Chondrocyte (in vitro differentiated cells): ENCODE measurements around the gene TEX11. TPM values are rescaled to one million over a fixed set of nuclear protein-coding genes. Genes with fewer than 3 reads are reported as not detected.
"Not testable (repeated sequence)": the region's sequence is repeated elsewhere in the genome, so short reads cannot be mapped to it uniquely, and the experiment has no call there.

Source experiments
- DNase-seq: peaks from one replicate; pipeline ENCODE4 v3.0.0; 2021; ENCODE audit warnings: mixed read lengths, low spot score
- H3K27ac Mint-ChIP-seq: one replicate; pipeline ENCODE4 v1.8.0; 2021; ENCODE audit warnings: mild to moderate bottlenecking, moderate library complexity, mixed read lengths; ENCODE audit not compliant: unreplicated experiment
- H3K27me3 Mint-ChIP-seq: 2 replicates; pipeline ENCODE4 v1.8.0; 2021; ENCODE audit warnings: low read depth, mixed read lengths
- H3K36me3 Mint-ChIP-seq: 2 replicates; pipeline ENCODE4 v1.8.0; 2021; ENCODE audit warnings: low read depth, mixed read lengths
- H3K4me1 Mint-ChIP-seq: 2 replicates; pipeline ENCODE4 v1.8.0; 2021; ENCODE audit warnings: low read depth, mild to moderate bottlenecking, mixed read lengths
- H3K4me3 Mint-ChIP-seq: one replicate; pipeline ENCODE4 v1.8.0; 2021; ENCODE audit warnings: mild to moderate bottlenecking, moderate library complexity, mixed read lengths; ENCODE audit not compliant: unreplicated experiment
- H3K9me3 Mint-ChIP-seq: 2 replicates; pipeline ENCODE4 v1.8.0; 2021; ENCODE audit warnings: low read depth, mixed read lengths
- total RNA-seq: library from RNA; stranded (reverse); gene quantifications from 3 replicates; pipeline ENCODE4 v1.2.1, GENCODE V29; 2021
- TF ChIP-seq, protein P1 (sequence below): fragments of 200-600 bp; sonication (generic); IDR thresholded peaks from 2 replicates; pipeline ENCODE4 v1.5.0; 2021; ENCODE audit warnings: antibody characterized with exemption, mild to moderate bottlenecking, moderate library complexity

TEX11 gene
- total RNA-seq, 1 donor from 2014 or later = not detected

DNA sequence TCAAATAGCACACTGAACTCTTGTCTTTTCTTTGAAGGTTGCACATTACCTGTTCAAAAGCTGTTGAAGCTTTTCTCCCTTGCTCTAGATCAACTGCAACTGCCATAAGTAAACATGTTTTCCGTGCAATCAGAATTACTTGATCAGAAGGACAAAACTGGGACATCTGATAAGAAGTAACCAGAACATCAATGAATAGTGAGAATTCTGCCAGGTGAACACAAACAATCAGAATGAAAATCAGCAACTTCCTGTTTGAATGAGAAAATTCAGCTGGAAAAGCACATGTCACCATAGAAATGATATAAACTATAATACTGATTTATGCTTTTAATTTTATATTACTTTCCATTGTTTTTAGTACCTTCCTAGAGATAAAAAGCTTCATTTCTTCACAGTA, 303.2 kb downstream of the TEX11 start:
- no peak for DNase-seq
- Mint-ChIP-seq H3K4me1 (no peaks in the 10 kb centered on the region), H3K27ac (no peak overlapping the region), H3K4me3 (no peak overlapping the region), H3K27me3 (peaks cover 5% of the 10 kb centered on the region), H3K9me3 (peaks cover 3% of the 10 kb centered on the region), H3K36me3 (no peaks in the 10 kb centered on the region)
- TF ChIP-seq, protein P1, sequence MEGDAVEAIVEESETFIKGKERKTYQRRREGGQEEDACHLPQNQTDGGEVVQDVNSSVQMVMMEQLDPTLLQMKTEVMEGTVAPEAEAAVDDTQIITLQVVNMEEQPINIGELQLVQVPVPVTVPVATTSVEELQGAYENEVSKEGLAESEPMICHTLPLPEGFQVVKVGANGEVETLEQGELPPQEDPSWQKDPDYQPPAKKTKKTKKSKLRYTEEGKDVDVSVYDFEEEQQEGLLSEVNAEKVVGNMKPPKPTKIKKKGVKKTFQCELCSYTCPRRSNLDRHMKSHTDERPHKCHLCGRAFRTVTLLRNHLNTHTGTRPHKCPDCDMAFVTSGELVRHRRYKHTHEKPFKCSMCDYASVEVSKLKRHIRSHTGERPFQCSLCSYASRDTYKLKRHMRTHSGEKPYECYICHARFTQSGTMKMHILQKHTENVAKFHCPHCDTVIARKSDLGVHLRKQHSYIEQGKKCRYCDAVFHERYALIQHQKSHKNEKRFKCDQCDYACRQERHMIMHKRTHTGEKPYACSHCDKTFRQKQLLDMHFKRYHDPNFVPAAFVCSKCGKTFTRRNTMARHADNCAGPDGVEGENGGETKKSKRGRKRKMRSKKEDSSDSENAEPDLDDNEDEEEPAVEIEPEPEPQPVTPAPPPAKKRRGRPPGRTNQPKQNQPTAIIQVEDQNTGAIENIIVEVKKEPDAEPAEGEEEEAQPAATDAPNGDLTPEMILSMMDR = no peak

DNA sequence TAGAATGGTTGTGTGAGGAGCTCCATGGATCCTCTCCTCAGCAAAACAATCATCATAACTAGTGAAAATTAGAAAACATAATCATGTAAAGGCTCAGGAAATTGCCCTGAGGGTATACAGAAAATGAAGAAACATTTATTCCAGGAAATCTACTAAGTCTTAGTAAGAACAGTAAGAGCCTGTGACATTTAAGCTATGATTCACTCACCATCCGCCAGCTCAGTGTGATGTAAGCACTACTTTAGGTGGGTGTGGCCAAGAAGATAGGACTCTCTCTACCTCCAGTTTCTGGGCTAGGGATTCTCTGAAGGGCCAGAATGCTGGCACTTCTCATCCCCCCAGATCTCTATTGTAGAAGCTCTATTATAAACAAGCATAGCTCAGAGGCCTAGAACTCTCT, 316.4 kb downstream of the TEX11 start:
- DNase-seq = no peak
- H3K9me3 Mint-ChIP-seq = peaks cover 20% of the 10 kb centered on the region

DNA sequence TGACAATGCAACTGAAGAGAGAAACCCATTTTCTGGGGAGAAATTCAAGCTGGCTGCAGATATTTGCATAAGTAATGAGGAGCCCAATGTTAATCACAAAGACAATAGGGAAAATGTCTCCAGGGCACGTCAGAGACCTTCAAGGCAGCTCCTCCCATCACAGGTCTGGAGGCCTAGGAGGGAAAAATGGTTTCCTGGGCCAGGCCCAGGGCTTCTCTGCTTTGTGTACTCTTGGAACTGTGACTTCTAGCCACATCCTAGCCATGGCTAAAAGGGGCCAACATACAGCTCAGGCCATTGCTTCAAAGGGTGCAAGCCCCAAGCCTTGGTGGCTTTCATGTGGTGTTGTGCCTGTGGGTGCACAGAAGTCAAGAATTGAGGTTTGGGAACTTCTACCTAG, 321.4 kb downstream of the TEX11 start:
- not testable (repeated sequence) for H3K36me3 Mint-ChIP-seq, H3K27ac Mint-ChIP-seq, H3K27me3 Mint-ChIP-seq, DNase-seq, H3K4me1 Mint-ChIP-seq, H3K4me3 Mint-ChIP-seq
- peaks cover 21% of the 10 kb centered on the region for H3K9me3 Mint-ChIP-seq

More for the DNA sequence above, 316.4 kb downstream of the TEX11 start:
- no peaks in the 10 kb centered on the region for H3K36me3 Mint-ChIP-seq
- TF ChIP-seq, protein P1 = no peak
- no peaks in the 10 kb centered on the region for H3K27me3 Mint-ChIP-seq
- no peaks in the 10 kb centered on the region for H3K4me1 Mint-ChIP-seq
- H3K27ac Mint-ChIP-seq = no peak overlapping the region
- no peak overlapping the region for H3K4me3 Mint-ChIP-seq

DNA sequence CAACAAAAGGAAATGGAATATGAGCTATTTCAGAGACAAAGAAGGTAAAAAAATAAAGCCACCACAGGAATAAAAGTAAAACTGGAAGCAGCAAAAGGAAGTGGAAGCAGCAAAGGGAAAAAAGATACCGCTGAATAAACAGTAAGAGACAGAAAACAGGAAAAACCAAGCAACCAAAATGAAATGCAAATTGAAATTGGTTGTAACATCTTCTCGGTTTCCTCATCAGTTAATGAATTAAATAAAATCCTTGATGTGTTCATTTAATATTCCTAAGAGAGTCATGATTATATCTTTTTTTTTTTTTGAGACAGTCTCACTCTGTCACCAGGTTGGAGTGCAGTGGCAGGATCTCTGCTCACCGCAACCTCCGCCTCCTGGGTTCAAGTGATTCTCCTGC, 331.1 kb downstream of the TEX11 start:
- Mint-ChIP-seq H3K36me3 (peaks cover 2% of the 10 kb centered on the region), H3K27me3 (no peaks in the 10 kb centered on the region), H3K4me1 (no peaks in the 10 kb centered on the region), H3K9me3 (peaks cover 32% of the 10 kb centered on the region), H3K27ac (no peak overlapping the region), H3K4me3 (no peak overlapping the region)
- no peak for DNase-seq
- TF ChIP-seq, protein P1 = no peak

DNA sequence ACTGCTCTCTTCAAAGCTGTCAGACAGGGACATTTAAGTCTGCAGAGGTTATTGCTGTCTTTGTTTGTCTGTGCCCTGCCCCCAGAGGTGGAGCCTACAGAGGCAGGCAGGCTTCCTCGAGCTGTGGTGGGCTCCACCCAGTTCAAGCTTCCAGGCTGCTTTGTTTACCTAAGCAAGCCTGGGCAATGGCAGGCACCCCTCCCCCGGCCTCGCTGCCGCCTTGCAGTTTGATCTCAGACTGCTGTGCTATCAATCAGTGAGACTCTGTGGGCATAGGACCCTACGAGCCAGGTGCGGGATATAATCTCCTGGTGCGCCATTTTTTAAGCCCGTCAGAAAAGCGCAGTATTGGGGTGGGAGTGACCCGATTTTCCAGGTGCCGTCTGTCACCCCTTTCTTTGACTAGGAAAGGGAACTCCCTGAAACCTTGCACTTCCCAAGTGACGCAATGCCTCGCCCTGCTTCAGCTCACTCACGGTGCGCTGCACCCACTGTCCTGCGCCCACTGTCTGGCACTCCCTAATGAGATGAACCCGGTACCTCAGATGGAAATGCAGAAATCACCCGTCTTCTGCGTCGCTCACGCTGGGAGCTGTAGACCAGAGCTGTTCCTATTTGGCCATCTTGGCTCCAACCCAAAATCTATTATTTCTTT, 338.5 kb downstream of the TEX11 start:
- H3K9me3 Mint-ChIP-seq = peaks cover 20% of the 10 kb centered on the region
- H3K36me3 Mint-ChIP-seq, H3K4me3 Mint-ChIP-seq, DNase-seq, H3K27ac Mint-ChIP-seq, H3K27me3 Mint-ChIP-seq, H3K4me1 Mint-ChIP-seq: not testable (repeated sequence)

DNA sequence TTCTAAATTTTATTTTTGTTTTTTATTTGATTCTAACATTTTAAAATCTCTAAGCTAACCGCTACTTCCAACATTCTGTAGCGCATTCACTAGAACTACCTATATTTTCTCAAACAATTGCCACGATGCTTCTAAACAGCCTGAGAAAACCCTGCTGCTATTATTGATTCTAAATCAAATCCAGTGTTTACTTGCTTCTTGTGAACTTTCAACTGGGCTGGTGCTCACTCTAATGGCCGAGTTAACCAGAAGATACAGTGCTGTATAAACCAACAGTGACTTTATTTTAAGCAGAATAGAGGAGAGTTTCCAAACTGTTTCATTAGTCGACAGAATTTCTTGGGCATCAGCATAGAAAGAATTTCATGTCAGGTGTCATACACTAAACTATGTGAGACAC, 353.6 kb downstream of the TEX11 start:
- H3K27ac Mint-ChIP-seq = no peak overlapping the region
- DNase-seq = no peak
- H3K4me1 Mint-ChIP-seq = peaks cover 10% of the 10 kb centered on the region
- H3K27me3 Mint-ChIP-seq = no peaks in the 10 kb centered on the region
- no peaks in the 10 kb centered on the region for H3K36me3 Mint-ChIP-seq
- H3K4me3 Mint-ChIP-seq = no peak overlapping the region
- TF ChIP-seq, protein P1 = no peak
- peaks cover 18% of the 10 kb centered on the region for H3K9me3 Mint-ChIP-seq
